Aorta (tissue), 5 donors: ENCODE results near the gene CCDC14. TPM values are rescaled to one million over a fixed set of nuclear protein-coding genes. Genes with fewer than 3 reads are reported as not detected.
"Not testable (repeated sequence)": the region's sequence is repeated elsewhere in the genome, so short reads cannot be mapped to it uniquely, and the experiment has no call there.

Source experiments
- ATAC-seq: fragments of 200-7000 bp; cut with Tn5 transposase; one replicate; pipeline ENCODE4 v1.9.1; 2022; ENCODE audit warnings: moderate library complexity; ENCODE audit not compliant: low FRiP score
- DNase-seq, 2 donors: peaks; one replicate each; pipeline ENCODE4 v3.0.0-alpha.2; 2020
- H3K27ac ChIP-seq, 2 donors: one replicate each; pipeline ENCODE4 v1.5.1; 2013; ENCODE audit warnings: low read length in 2 of 2, mild to moderate bottlenecking in 2 of 2, moderate library complexity in 2 of 2, control low read depth in 1 of 2, inconsistent platforms in 1 of 2, low read depth in 1 of 2
- H3K27me3 ChIP-seq, 2 donors: one replicate each; pipeline ENCODE4 v1.6.1; 2013; ENCODE audit warnings: control low read depth in 1 of 2, low read length in 1 of 2, mild to moderate bottlenecking in 1 of 2, moderate library complexity in 1 of 2; ENCODE audit not compliant: insufficient read depth in 2 of 2, control insufficient read depth in 1 of 2
- H3K36me3 ChIP-seq, 2 donors: one replicate each; pipeline ENCODE4 v1.6.1; 2013; ENCODE audit warnings: control low read depth in 1 of 2, low read length in 1 of 2, mild to moderate bottlenecking in 1 of 2; ENCODE audit not compliant: insufficient read depth in 2 of 2, control insufficient read depth in 1 of 2
- H3K4me1 ChIP-seq, 2 donors: one replicate each; pipeline ENCODE4 v1.6.1; 2013; ENCODE audit warnings: low read length in 2 of 2, control low read depth in 1 of 2, mild to moderate bottlenecking in 1 of 2, moderate library complexity in 1 of 2; ENCODE audit not compliant: insufficient read depth in 2 of 2, control insufficient read depth in 1 of 2
- H3K4me3 ChIP-seq, 2 donors: one replicate each; pipeline ENCODE4 v1.5.1; 2013; ENCODE audit warnings: low read length in 2 of 2, control low read depth in 1 of 2, mild to moderate bottlenecking in 1 of 2
- H3K9me3 ChIP-seq: one replicate; pipeline ENCODE4 v1.6.1; 2013; ENCODE audit warnings: mild to moderate bottlenecking, low read length; ENCODE audit not compliant: control insufficient read depth
- WGBS, 2 donors: extraction: QIAGEN DNeasy Blood & Tissue Kit; methylation state at CpG; one replicate each; pipeline ENCODE4 v1.1.7; 2013; 5-methylcytosine and 5-hydroxymethylcytosine counted together
- intact Hi-C, 2 donors: fragments of 100-400 bp; cut with DNase I; formaldehyde crosslinking; loops; one replicate each; pipeline versions ENCODE4 v1.14.2 to v1.15.0; 2022
- polyA plus RNA-seq, 2 donors: library from polyadenylated mRNA; stranded (reverse); fragments of 200-250 nt; gene quantifications; one replicate each; pipeline ENCODE4 v1.2.3, GENCODE V29; 2013
- total RNA-seq, 2 donors: library from RNA; stranded (reverse); fragmentation: NEBNext Ultra II Directional; extraction: Animal tissue kit (Norgen Biotek cat#: 25700); gene quantifications; one replicate each; pipeline ENCODE4 v1.2.1, GENCODE V29; 2021
- donor health status: healthy with polysubstance abuse.
- donor health status: Bipolar disorder and iron deficiency.
- donor health status: DM: no; HTN: no; CAD: no.
- donor health status: DM: no; HTN: no; CAD: no.
- donor health status: DM: yes; HTN: yes; CAD: no.

CCDC14 gene
- total and polyA plus RNA-seq, 4 donors = 9.1 to 55.5 (median 42.5) TPM

GRCh38 chr3:123976181-123976898 lies 15.3 kb upstream of the CCDC14 start:
- ATAC-seq, H3K4me1 ChIP-seq, H3K4me3 ChIP-seq, H3K27ac ChIP-seq, H3K27me3 ChIP-seq, H3K9me3 ChIP-seq, intact Hi-C loops, DNase-seq, H3K36me3 ChIP-seq: not testable (repeated sequence)
- WGBS, 2 donors = 60 to 66% methylated on average over 4 of the region's 4 CpGs

DNA sequence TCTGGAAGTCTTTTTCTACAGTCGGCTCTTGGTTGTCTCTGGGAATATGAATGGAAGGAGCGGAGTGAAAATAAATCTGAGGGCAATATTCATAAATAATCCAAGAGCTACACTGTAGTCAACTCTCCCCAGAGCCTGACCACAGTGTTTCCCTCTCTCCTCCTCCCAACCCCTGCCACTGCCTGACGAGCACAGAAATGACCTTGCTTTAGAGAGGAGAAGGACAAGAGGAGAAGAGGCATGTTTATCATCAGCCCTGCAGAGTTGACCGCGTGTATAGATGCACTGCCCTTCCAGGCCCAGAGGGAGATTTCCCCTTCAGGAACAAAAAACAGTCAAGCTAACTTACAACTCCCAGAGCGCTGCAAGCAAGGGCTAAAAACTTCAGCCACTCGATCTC lies 14.0 kb upstream of the CCDC14 start:
- H3K27ac ChIP-seq, H3K4me3 ChIP-seq, intact Hi-C loops, DNase-seq, ATAC-seq, H3K9me3 ChIP-seq, H3K27me3 ChIP-seq, H3K36me3 ChIP-seq, H3K4me1 ChIP-seq: not testable (repeated sequence)
- WGBS, 2 donors = 73 to 81% methylated on average over 4 to 5 of the region's 7 CpGs

DNA sequence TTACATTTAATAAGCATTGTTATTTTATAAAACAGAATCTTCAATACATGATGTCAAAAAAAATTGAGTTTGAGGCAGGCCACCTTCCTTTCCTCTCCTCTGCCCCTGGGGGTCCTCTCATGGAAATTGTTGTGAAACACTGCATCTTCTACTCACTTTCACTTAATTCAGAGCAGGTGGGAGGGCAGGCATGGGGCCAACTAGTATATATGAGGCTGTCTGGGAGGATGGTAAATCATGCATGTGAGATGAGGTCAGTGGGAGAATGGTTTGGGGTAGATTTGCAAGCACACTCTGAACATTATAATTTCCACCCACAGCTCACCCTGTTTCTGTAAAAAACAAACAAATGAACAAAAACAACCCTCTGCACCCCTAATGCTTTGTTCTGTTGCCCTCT lies 10.4 kb upstream of the CCDC14 start:
- Histone ChIP-seq H3K9me3 (no peaks in the 10 kb centered on the region), H3K27ac (no peak overlapping the region), H3K4me3 (no peak overlapping the region), H3K36me3 (no peaks in the 10 kb centered on the region), H3K4me1 (no peaks in the 10 kb centered on the region), H3K27me3 (no peaks in the 10 kb centered on the region)
- ATAC-seq (no peak), DNase-seq (no peak)
- intact Hi-C loops = no loop called here

GRCh38 chr3:123967260-123967659 lies 6.2 kb upstream of the CCDC14 start:
- ATAC-seq, DNase-seq, H3K4me3 ChIP-seq, intact Hi-C loops, H3K36me3 ChIP-seq, H3K4me1 ChIP-seq, H3K9me3 ChIP-seq, H3K27me3 ChIP-seq, H3K27ac ChIP-seq: not testable (repeated sequence)
- 52 to 55% methylated on average over 2 of the region's 2 CpGs for WGBS, 2 donors

- ATAC-seq, H3K4me3 ChIP-seq, H3K4me1 ChIP-seq, H3K36me3 ChIP-seq, H3K27ac ChIP-seq, intact Hi-C loops, H3K9me3 ChIP-seq, DNase-seq, H3K27me3 ChIP-seq: not testable (repeated sequence)
- 87 to 90% methylated on average over 1 of the region's 1 CpG for WGBS, 2 donors
Observed at GRCh38 chr3:123966799-123967198, 5.8 kb upstream of the CCDC14 start.

DNA sequence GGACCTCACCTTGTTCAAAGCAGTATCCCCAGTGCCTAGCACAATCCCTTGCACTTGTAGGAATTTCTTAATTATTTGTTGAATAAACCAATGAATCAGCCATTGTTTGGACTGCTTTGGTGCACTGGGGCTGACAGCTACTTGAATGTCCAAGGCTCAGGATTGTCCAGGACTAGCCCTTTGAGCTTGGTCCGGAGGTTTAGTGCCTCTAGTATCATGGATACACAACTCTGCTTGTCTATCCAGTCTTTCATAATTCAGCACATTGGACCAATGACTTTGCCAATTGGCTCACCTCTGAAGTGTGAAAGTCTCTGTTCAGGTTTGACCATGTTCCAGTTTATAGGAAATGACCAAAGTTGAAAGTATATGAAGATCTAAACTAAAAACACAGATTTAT lies 3.8 kb upstream of the CCDC14 start:
- 86 to 91% methylated on average over 1 of the region's 1 CpG for WGBS, 2 donors
- H3K4me1 ChIP-seq, H3K4me3 ChIP-seq, H3K9me3 ChIP-seq, ATAC-seq, H3K36me3 ChIP-seq, DNase-seq, H3K27me3 ChIP-seq, H3K27ac ChIP-seq, intact Hi-C loops: not testable (repeated sequence)

- intact Hi-C loops = no loop called here
- H3K4me3 ChIP-seq = peak overlapping the region; percentile 75 to 81
- DNase-seq = no peak
- H3K27ac ChIP-seq = peak overlapping the region in 1 of 2 donors; percentile 14
- H3K36me3 ChIP-seq = no peaks in the 10 kb centered on the region
- H3K4me1 ChIP-seq = no peaks in the 10 kb centered on the region
- ATAC-seq = no peak
- 2 to 3% methylated on average over 15 of the region's 15 CpGs for WGBS, 2 donors
- no peaks in the 10 kb centered on the region for H3K9me3 ChIP-seq
- no peaks in the 10 kb centered on the region for H3K27me3 ChIP-seq
Observed at GRCh38 chr3:123961508-123961856, 453 bp upstream of the CCDC14 start.

GRCh38 chr3:123953735-123954134 lies 7.3 kb downstream of the CCDC14 start:
- ATAC-seq (no peak), DNase-seq (no peak)
- Histone ChIP-seq H3K27ac (no peak overlapping the region), H3K9me3 (no peaks in the 10 kb centered on the region), H3K4me3 (no peak overlapping the region), H3K27me3 (no peaks in the 10 kb centered on the region), H3K36me3 (peaks cover 0 to 8% of the 10 kb centered on the region in 2 donors), H3K4me1 (no peaks in the 10 kb centered on the region)
- 91 to 97% methylated on average over 4 of the region's 4 CpGs for WGBS, 2 donors
- intact Hi-C loops = no loop called here

- H3K4me3 ChIP-seq = no peak overlapping the region
- no peak for ATAC-seq
- no peaks in the 10 kb centered on the region for H3K4me1 ChIP-seq
- intact Hi-C loops = no loop called here
- 95 to 96% methylated on average over 4 of the region's 4 CpGs for WGBS, 2 donors
- H3K9me3 ChIP-seq = no peaks in the 10 kb centered on the region
- H3K36me3 ChIP-seq = peaks cover 0 to 8% of the 10 kb centered on the region in 2 donors
- no peak for DNase-seq
- H3K27ac ChIP-seq = no peak overlapping the region
- no peaks in the 10 kb centered on the region for H3K27me3 ChIP-seq
Observed at GRCh38 chr3:123952844-123953520, 8.0 kb downstream of the CCDC14 start.
